ENCODE results near the gene PTGES3.

The PTGES3 gene

DNA sequence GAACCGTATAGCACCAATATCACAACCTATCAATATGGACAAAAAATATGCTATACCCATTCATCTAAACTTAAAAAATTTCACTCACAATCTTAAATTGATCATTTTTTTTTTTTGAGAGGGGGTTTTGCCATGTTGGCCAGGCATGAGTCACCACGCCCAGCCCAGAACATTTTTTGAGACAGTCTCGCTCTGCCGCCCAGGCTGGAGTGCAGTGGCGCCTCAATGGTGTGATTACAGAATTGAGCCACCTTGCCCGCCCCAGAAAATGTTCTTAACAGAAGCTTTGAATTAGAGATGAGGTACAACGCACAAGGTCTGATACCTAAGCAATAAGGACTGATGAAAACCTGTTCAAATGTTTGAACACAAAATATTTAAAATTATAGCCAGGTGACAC, 26.5 kb downstream of the PTGES3 start:
- TF ChIP-seq, protein P1, sequence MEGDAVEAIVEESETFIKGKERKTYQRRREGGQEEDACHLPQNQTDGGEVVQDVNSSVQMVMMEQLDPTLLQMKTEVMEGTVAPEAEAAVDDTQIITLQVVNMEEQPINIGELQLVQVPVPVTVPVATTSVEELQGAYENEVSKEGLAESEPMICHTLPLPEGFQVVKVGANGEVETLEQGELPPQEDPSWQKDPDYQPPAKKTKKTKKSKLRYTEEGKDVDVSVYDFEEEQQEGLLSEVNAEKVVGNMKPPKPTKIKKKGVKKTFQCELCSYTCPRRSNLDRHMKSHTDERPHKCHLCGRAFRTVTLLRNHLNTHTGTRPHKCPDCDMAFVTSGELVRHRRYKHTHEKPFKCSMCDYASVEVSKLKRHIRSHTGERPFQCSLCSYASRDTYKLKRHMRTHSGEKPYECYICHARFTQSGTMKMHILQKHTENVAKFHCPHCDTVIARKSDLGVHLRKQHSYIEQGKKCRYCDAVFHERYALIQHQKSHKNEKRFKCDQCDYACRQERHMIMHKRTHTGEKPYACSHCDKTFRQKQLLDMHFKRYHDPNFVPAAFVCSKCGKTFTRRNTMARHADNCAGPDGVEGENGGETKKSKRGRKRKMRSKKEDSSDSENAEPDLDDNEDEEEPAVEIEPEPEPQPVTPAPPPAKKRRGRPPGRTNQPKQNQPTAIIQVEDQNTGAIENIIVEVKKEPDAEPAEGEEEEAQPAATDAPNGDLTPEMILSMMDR (IDR thresholded peaks at IDR 0.05) = no peak

DNA sequence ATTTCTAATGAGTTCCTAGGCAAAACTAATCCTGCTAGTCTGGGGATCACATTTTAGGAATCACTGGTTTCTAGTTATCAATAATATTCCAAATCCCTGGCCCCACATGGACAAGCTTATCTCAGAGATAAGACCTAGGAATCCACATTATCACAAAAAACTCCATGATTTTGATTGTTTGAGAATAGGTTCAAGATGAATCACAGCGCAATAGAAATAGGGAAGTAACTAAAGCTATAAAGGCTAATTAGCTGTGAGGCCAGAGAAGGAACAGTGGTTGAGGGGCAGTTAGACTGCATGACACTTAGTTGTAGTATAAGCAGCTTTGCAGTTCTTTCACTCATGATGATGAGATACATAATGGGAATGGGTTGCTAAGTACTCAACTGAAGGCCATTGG, 29.2 kb downstream of the PTGES3 start:
- TF ChIP-seq, protein P1 (IDR thresholded peaks at IDR 0.05) = no peak

DNA sequence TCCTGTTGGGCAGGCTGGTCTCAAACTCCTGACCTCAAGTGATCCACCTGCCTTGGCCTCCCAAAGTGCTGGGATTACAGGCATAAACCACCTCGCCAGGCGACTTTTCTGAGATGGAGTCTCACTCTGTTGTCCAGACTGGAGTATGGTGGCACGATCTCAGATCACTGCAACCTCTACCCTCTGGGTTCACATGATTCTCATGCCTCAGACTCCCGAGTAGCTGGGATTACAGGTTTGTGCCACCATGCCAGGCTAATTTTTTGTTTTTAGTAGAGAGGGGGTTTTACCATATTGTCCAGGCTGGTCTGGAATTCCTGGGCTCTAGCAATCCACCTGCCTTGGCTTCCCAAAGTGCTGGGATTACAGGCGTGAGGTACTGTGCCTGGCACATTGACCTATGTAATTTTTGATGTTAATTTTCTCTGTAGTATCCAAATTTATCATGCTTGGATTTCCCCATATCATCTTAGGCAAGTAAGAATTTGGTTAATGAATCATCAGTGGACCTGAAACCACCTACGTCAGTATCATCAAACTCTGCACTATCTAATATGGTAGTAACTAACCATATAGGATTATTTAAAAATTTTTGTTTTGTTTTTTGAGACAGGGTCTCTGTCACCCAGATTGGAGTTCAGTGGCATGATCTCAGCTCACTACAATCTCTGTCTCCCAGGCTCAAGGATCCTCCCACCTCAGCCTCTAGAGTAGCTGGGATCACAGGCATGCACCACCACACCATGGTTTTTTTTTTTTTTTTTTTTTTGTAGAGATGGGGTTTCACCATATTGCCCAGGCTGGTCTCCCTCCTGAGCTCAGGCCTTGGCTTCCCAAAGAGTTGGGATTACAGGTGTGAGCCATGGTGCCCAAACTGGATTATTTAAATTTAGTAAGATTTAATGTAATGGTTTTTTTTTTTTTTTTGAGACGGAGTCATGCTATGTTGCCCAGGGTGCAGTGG, 30.4 kb downstream of the PTGES3 start:
- TF ChIP-seq, protein P1 (IDR thresholded peaks at IDR 0.05) = no peak

DNA sequence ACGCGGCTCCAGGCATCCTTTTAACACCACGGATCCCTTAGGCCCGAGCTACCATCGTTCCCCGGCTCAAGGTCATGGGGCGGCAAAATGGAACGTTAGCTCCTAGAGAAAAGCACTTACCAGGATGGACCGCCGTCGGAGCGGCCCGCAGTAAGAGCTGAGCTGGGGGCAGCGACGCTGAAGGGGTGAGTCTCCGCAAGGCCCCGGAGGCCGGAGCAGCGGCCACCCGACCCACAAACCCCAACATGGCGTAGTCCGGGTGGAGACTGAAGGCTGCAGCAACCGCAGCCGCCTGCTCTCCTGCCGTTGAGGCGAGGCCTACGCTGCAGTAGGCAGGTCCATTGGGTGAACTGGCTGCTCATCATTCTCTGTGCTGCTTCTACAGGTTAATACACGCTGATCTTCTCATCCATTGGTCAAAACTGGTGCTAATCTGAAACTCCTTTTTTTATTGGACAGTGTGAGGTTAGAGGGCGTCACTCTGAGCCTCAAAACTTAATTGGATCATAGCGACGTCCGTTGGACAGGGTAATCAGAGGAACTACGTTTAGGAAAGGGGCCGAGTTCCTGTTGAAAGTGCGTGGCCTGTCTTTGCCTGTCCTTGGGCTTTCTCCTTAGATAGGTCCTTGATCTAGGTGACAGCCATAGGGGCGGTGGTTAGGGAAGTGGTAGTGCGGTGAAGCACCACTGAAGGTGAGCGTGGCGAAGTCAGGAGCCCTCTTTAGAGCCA, 42.2 kb downstream of the PTGES3 start, which contains the start of gene ATP5F1B:
ATP5F1B (minus strand) TSS at position 268 of the 730 bp plus-strand sequence; CDS start at position 247, 21 bp downstream.
- TF ChIP-seq, protein P1 (IDR thresholded peaks at IDR 0.05) = no peak

DNA sequence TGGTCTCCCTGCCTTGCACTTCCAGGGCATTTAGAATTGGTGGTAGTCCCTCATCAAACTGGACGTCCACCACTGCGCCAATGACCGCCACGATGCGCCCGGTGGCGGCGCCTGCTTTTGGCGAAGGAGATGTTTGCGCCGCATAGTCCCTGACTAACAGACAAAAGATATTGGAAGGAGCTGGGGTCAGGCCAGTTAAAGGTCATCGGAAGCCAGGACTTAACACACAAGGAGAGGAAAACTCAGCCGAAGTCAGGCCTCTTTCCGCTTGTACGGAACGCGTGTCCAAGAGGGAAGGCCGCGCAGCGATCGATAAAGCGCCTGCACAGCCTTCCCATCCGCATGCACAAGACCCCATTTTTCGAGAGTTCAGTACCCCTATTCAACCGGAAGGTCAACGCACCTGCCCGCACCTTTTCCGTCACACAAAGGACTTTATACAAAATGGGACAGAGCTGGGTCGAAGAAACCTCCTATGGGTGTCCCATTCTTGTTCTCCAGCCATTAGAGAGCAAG, 42.8 kb downstream of the PTGES3 start:
- TF ChIP-seq, protein P1 (IDR thresholded peaks at IDR 0.05) = no peak

DNA sequence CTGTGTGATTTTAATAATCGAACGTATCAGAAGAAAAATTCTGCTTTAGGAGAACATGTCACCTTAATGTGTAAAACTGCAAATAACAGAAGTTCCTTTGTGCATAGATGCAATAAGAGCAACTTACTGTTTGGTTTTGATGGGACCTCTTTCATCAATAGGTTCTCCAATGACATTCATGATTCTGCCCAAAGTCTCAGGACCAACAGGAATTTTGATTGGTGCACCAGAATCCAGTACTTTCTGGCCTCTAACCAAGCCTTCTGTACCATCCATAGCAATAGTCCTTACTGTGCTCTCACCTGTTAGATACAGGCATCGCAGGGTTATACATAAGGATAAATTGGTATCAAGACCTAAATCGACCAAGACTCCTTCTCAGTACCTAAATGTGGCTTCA, 43.4 kb downstream of the PTGES3 start:
- TF ChIP-seq, protein P1 (IDR thresholded peaks at IDR 0.05) = no peak

DNA sequence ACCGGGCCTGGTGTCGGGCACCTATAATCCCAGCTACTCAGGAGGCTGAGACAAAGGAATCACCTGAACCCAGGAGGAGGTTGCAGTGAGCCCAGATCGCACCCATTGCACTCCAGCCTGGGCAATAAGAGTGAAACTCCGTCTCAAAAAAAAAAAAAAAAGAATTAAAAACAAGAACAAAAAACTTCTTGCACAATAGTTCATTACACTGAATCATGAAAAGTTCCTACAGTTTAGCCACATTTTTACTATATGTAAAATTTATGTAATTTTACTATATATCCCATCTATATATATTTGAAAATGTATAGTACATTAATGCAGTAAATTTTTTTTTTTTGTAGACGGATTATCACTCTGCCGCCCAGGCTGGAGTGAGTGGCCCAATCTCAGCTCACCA, 46.9 kb downstream of the PTGES3 start:
- TF ChIP-seq, protein P1 (IDR thresholded peaks at IDR 0.05) = no peak

Measured in LNCAP (cell line).